Measurements from ENCODE around the gene TBXAS1. TPM values are rescaled to one million over a fixed set of nuclear protein-coding genes. Genes with fewer than 3 reads are reported as not detected.

TBXAS1 gene
- total and polyA plus RNA-seq, 5 donors from 2014 or later: 5.2 to 21.2 (median 11.3) TPM

DNA sequence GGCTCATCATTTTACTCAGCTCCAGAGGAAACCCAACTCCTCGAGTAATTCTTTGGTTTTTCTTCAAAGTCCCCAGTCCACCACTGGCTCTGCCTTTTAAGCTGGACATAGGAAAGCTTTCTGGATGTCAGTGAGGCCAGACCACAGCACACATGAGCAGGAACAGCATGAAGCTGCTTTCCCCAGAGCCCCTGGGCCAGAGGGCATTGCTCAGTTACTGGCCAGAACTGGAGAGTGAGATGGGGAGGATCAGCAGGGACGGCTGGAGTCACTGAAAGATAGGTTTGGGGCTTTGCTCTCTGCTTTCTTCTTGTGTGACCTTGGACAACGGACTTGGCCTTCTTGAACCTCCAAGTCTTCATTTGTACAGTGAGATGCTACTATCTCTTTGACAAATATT lies 190.5 kb downstream of the TBXAS1 start:
- no peaks in the 10 kb centered on the region for H3K4me1 ChIP-seq (ENCODE audit: control insufficient read depth, insufficient read depth, low read length, poor library complexity, severe bottlenecking)
- no peak overlapping the region for H3K4me3 ChIP-seq (ENCODE audit: low read depth, low read length)
- no peak for ATAC-seq (ENCODE audit: low read depth in 2 of 2)
- H3K9me3 ChIP-seq (ENCODE audit: control insufficient read depth in 2 of 2, low read length in 2 of 2): no peaks in the 10 kb centered on the region
- H3K27ac ChIP-seq (ENCODE audit: insufficient read depth, low read length, poor library complexity, severe bottlenecking): no peak overlapping the region
- H3K4me1 Mint-ChIP-seq: peaks cover 0 to 3% (median 1%) of the 10 kb centered on the region in 4 donors
- no peaks in the 10 kb centered on the region for H3K27me3 ChIP-seq (ENCODE audit: control insufficient read depth, insufficient read depth, low read length)
- H3K27ac Mint-ChIP-seq: no peak overlapping the region
- H3K36me3 ChIP-seq (ENCODE audit: control insufficient read depth, insufficient read depth, low read length): peaks cover 31% of the 10 kb centered on the region
- no peak overlapping the region for H3K4me3 Mint-ChIP-seq
- H3K9me3 Mint-ChIP-seq: no peaks in the 10 kb centered on the region
- DNase-seq: no peak
- H3K27me3 Mint-ChIP-seq: no peaks in the 10 kb centered on the region
- H3K36me3 Mint-ChIP-seq: peaks cover 30% of the 10 kb centered on the region

DNA sequence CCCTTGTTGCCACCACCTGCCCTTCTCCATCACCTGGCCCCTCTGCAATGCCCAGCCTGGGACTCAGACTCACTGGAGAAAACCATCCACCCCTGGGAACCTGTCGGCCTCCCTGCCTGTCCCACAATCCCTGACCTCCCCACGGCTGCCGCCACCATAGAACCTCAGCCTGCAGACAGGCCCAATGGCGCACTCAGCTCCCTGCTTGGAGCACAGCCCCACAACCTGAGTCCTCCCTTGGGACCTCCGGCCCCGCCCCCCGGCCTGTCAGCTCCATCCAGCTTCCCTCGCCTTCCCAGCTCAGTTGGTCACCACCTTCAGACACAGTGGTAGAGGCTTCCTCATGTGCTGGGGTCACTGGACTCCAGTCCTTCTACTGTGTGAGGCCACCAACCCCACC lies 192.5 kb downstream of the TBXAS1 start:
- H3K4me1 ChIP-seq (ENCODE audit: control insufficient read depth, insufficient read depth, low read length, poor library complexity, severe bottlenecking): no peaks in the 10 kb centered on the region
- H3K4me1 Mint-ChIP-seq: peaks cover 0 to 3% (median 1%) of the 10 kb centered on the region in 4 donors
- H3K27ac Mint-ChIP-seq: peak overlapping the region; percentile 28 to 91 (median 59)
- no peaks in the 10 kb centered on the region for H3K9me3 Mint-ChIP-seq
- peaks cover 34% of the 10 kb centered on the region for H3K36me3 Mint-ChIP-seq
- H3K27me3 Mint-ChIP-seq: no peaks in the 10 kb centered on the region
- DNase-seq: no peak
- H3K4me3 Mint-ChIP-seq: no peak overlapping the region
- no peaks in the 10 kb centered on the region for H3K9me3 ChIP-seq (ENCODE audit: control insufficient read depth in 2 of 2, low read length in 2 of 2)
- H3K27me3 ChIP-seq (ENCODE audit: control insufficient read depth, insufficient read depth, low read length): no peaks in the 10 kb centered on the region
- H3K27ac ChIP-seq (ENCODE audit: insufficient read depth, low read length, poor library complexity, severe bottlenecking): no peak overlapping the region
- H3K36me3 ChIP-seq (ENCODE audit: control insufficient read depth, insufficient read depth, low read length): peaks cover 51% of the 10 kb centered on the region
- H3K4me3 ChIP-seq (ENCODE audit: low read depth, low read length): no peak overlapping the region
- no peak for ATAC-seq (ENCODE audit: low read depth in 2 of 2)

- peaks cover 0 to 3% (median 1%) of the 10 kb centered on the region in 4 donors for H3K4me1 Mint-ChIP-seq
- no peak for ATAC-seq (ENCODE audit: low read depth in 2 of 2)
- peaks cover 34% of the 10 kb centered on the region for H3K36me3 Mint-ChIP-seq
- Histone ChIP-seq H3K9me3 (ENCODE audit: control insufficient read depth in 2 of 2, low read length in 2 of 2) (no peaks in the 10 kb centered on the region), H3K27me3 (ENCODE audit: control insufficient read depth, insufficient read depth, low read length) (no peaks in the 10 kb centered on the region), H3K27ac (ENCODE audit: insufficient read depth, low read length, poor library complexity, severe bottlenecking) (no peak overlapping the region), H3K4me3 (ENCODE audit: low read depth, low read length) (no peak overlapping the region), H3K36me3 (ENCODE audit: control insufficient read depth, insufficient read depth, low read length) (peaks cover 62% of the 10 kb centered on the region), H3K4me1 (ENCODE audit: control insufficient read depth, insufficient read depth, low read length, poor library complexity, severe bottlenecking) (no peaks in the 10 kb centered on the region)
- no peaks in the 10 kb centered on the region for H3K27me3 Mint-ChIP-seq
- no peak for DNase-seq
- H3K27ac Mint-ChIP-seq: no peak overlapping the region
- H3K9me3 Mint-ChIP-seq: no peaks in the 10 kb centered on the region
- H3K4me3 Mint-ChIP-seq: no peak overlapping the region
Measured at GRCh38 chr7:140022582-140023211, 193.6 kb downstream of the TBXAS1 start.

- Mint-ChIP-seq H3K36me3 (peaks cover 41% of the 10 kb centered on the region), H3K27ac (no peak overlapping the region), H3K4me3 (no peak overlapping the region), H3K9me3 (no peaks in the 10 kb centered on the region), H3K4me1 (peaks cover 0 to 3% (median 0%) of the 10 kb centered on the region in 4 donors), H3K27me3 (no peaks in the 10 kb centered on the region)
- ATAC-seq (ENCODE audit: low read depth in 2 of 2) (no peak), DNase-seq (no peak)
- H3K27ac ChIP-seq (ENCODE audit: insufficient read depth, low read length, poor library complexity, severe bottlenecking): no peak overlapping the region
- H3K36me3 ChIP-seq (ENCODE audit: control insufficient read depth, insufficient read depth, low read length): peaks cover 72% of the 10 kb centered on the region
- H3K4me1 ChIP-seq (ENCODE audit: control insufficient read depth, insufficient read depth, low read length, poor library complexity, severe bottlenecking): no peaks in the 10 kb centered on the region
- no peaks in the 10 kb centered on the region for H3K9me3 ChIP-seq (ENCODE audit: control insufficient read depth in 2 of 2, low read length in 2 of 2)
- no peak overlapping the region for H3K4me3 ChIP-seq (ENCODE audit: low read depth, low read length)
- H3K27me3 ChIP-seq (ENCODE audit: control insufficient read depth, insufficient read depth, low read length): no peaks in the 10 kb centered on the region
Measured at GRCh38 chr7:140023728-140024127, 194.7 kb downstream of the TBXAS1 start.

DNA sequence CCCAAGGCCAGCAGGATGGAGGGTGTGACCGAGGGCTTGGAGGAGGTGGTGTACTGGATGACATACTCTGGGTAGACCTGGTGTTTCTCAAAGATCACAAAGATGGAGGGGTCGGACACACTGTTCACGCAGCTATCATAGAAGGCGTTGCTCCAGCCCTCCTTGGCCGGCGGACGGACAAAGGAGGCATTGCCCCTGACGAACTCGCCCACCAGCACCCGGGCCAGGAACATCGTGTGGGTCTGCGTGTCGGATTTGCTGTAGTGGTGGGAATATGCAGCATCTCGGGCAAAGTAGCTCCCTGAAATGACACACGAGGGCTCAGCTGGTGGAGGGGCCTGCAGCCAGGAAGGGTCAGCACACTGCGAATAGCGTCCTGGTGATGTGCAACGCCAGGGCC lies 195.5 kb downstream of the TBXAS1 start:
- Mint-ChIP-seq H3K27ac (no peak overlapping the region), H3K36me3 (peaks cover 47% of the 10 kb centered on the region), H3K9me3 (no peaks in the 10 kb centered on the region), H3K4me1 (peaks cover 0 to 4% (median 0%) of the 10 kb centered on the region in 4 donors), H3K27me3 (no peaks in the 10 kb centered on the region), H3K4me3 (no peak overlapping the region)
- peaks cover 73% of the 10 kb centered on the region for H3K36me3 ChIP-seq (ENCODE audit: control insufficient read depth, insufficient read depth, low read length)
- no peak overlapping the region for H3K27ac ChIP-seq (ENCODE audit: insufficient read depth, low read length, poor library complexity, severe bottlenecking)
- no peaks in the 10 kb centered on the region for H3K9me3 ChIP-seq (ENCODE audit: control insufficient read depth in 2 of 2, low read length in 2 of 2)
- H3K27me3 ChIP-seq (ENCODE audit: control insufficient read depth, insufficient read depth, low read length): no peaks in the 10 kb centered on the region
- DNase-seq (no peak), ATAC-seq (ENCODE audit: low read depth in 2 of 2) (no peak)
- H3K4me3 ChIP-seq (ENCODE audit: low read depth, low read length): no peak overlapping the region
- H3K4me1 ChIP-seq (ENCODE audit: control insufficient read depth, insufficient read depth, low read length, poor library complexity, severe bottlenecking): no peaks in the 10 kb centered on the region

- Histone ChIP-seq H3K27me3 (ENCODE audit: control insufficient read depth, insufficient read depth, low read length) (no peaks in the 10 kb centered on the region), H3K9me3 (ENCODE audit: control insufficient read depth in 2 of 2, low read length in 2 of 2) (no peaks in the 10 kb centered on the region), H3K4me3 (ENCODE audit: low read depth, low read length) (no peak overlapping the region), H3K4me1 (ENCODE audit: control insufficient read depth, insufficient read depth, low read length, poor library complexity, severe bottlenecking) (no peaks in the 10 kb centered on the region), H3K27ac (ENCODE audit: insufficient read depth, low read length, poor library complexity, severe bottlenecking) (no peak overlapping the region), H3K36me3 (ENCODE audit: control insufficient read depth, insufficient read depth, low read length) (peaks cover 73% of the 10 kb centered on the region)
- H3K27me3 Mint-ChIP-seq: no peaks in the 10 kb centered on the region
- no peak overlapping the region for H3K4me3 Mint-ChIP-seq
- ATAC-seq (ENCODE audit: low read depth in 2 of 2) (no peak), DNase-seq (no peak)
- H3K27ac Mint-ChIP-seq: peak overlapping the region in 2 of 3 donors; percentile 59 to 82
- H3K9me3 Mint-ChIP-seq: no peaks in the 10 kb centered on the region
- H3K36me3 Mint-ChIP-seq: peaks cover 52% of the 10 kb centered on the region
- H3K4me1 Mint-ChIP-seq: peaks cover 0 to 8% (median under 1%) of the 10 kb centered on the region in 4 donors
Measured at GRCh38 chr7:140025241-140025640, 196.2 kb downstream of the TBXAS1 start.

DNA sequence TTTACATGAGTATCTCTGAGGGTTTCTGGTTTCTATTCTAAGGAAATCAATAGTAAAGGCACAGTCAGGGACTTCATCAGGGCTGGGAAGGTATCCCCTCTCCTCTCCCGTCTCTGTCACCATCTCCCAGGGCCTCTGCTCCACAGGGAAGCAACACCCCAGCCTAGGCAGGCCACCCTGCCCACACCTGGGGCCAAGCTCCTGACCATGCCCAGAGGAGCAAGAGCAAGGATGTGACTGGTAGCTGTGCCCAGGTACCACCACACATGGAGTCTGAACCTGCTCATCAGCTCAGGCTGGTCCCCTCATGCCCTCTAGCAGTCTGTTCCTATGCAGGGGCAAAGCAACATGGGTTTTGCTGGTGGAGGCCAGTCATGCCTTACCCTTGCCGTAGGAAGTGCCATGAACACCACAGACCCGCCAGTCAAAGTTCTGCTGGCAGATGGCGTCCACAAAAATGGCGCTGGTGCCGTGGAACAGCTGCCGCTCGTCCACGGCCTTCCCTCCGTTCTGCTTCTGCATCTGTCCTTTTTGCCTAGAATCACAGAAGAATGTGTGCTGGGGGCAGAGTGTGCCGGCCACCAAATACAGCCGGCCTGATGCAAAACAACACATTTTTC lies 196.9 kb downstream of the TBXAS1 start:
- Histone ChIP-seq H3K9me3 (ENCODE audit: control insufficient read depth in 2 of 2, low read length in 2 of 2) (no peaks in the 10 kb centered on the region), H3K36me3 (ENCODE audit: control insufficient read depth, insufficient read depth, low read length) (peaks cover 73% of the 10 kb centered on the region), H3K4me3 (ENCODE audit: low read depth, low read length) (no peak overlapping the region), H3K27ac (ENCODE audit: insufficient read depth, low read length, poor library complexity, severe bottlenecking) (no peak overlapping the region), H3K4me1 (ENCODE audit: control insufficient read depth, insufficient read depth, low read length, poor library complexity, severe bottlenecking) (no peaks in the 10 kb centered on the region), H3K27me3 (ENCODE audit: control insufficient read depth, insufficient read depth, low read length) (no peaks in the 10 kb centered on the region)
- Mint-ChIP-seq H3K9me3 (no peaks in the 10 kb centered on the region), H3K27me3 (no peaks in the 10 kb centered on the region), H3K27ac (no peak overlapping the region), H3K36me3 (peaks cover 59% of the 10 kb centered on the region), H3K4me1 (peaks cover 0 to 8% (median 3%) of the 10 kb centered on the region in 4 donors), H3K4me3 (no peak overlapping the region)
- ATAC-seq (ENCODE audit: low read depth in 2 of 2) (no peak), DNase-seq (no peak)

GRCh38 chr7:140026935-140027334 lies 197.9 kb downstream of the TBXAS1 start:
- peaks cover 69% of the 10 kb centered on the region for H3K36me3 ChIP-seq (ENCODE audit: control insufficient read depth, insufficient read depth, low read length)
- Mint-ChIP-seq H3K9me3 (no peaks in the 10 kb centered on the region), H3K27ac (no peak overlapping the region), H3K4me1 (peaks cover 0 to 8% (median 3%) of the 10 kb centered on the region in 4 donors), H3K27me3 (no peaks in the 10 kb centered on the region), H3K4me3 (no peak overlapping the region), H3K36me3 (peaks cover 59% of the 10 kb centered on the region)
- ATAC-seq (ENCODE audit: low read depth in 2 of 2): no peak
- H3K27me3 ChIP-seq (ENCODE audit: control insufficient read depth, insufficient read depth, low read length): no peaks in the 10 kb centered on the region
- H3K27ac ChIP-seq (ENCODE audit: insufficient read depth, low read length, poor library complexity, severe bottlenecking): no peak overlapping the region
- H3K4me3 ChIP-seq (ENCODE audit: low read depth, low read length): no peak overlapping the region
- H3K4me1 ChIP-seq (ENCODE audit: control insufficient read depth, insufficient read depth, low read length, poor library complexity, severe bottlenecking): no peaks in the 10 kb centered on the region
- H3K9me3 ChIP-seq (ENCODE audit: control insufficient read depth in 2 of 2, low read length in 2 of 2): no peaks in the 10 kb centered on the region
- DNase-seq: no peak
